Suprapubic skin (tissue), 4 donors: ENCODE data around the gene FEZ2.

Experiments
- CTCF ChIP-seq, 2 donors: fragments of 200-600 bp in 1 of 2; fragments of 450-650 bp in 1 of 2; sonication (generic) in 1 of 2; IDR thresholded peaks; one replicate each; pipeline ENCODE4 v1.5.1; 2016 to 2019; ENCODE audit warnings: antibody characterized with exemption in 2 of 2, mild to moderate bottlenecking in 1 of 2, moderate library complexity in 1 of 2
- EP300 ChIP-seq: sonication (generic); formaldehyde crosslinking; IDR thresholded peaks from one replicate; pipeline ENCODE4 v1.6.1; 2017; ENCODE audit warnings: antibody characterized with exemption
- POLR2A ChIP-seq, 2 donors: fragments of 450-650 bp; IDR thresholded peaks; one replicate each; pipeline ENCODE4 v1.6.1; 2017; ENCODE audit warnings: antibody characterized with exemption in 2 of 2, mild to moderate bottlenecking in 2 of 2, moderate library complexity in 2 of 2
- POLR2AphosphoS5 ChIP-seq, 3 donors: sonication (generic); formaldehyde crosslinking; IDR thresholded peaks; one replicate each; pipeline ENCODE4 v1.6.1; 2017; ENCODE audit warnings: antibody characterized with exemption in 3 of 3

- TF ChIP-seq POLR2A (IDR thresholded peaks at IDR 0.05), result no peak
- TF ChIP-seq CTCF (IDR thresholded peaks at IDR 0.05), result no peak
- no peak for TF ChIP-seq POLR2AphosphoS5 (IDR thresholded peaks at IDR 0.05)
- no peak for TF ChIP-seq EP300
Observed at GRCh38 chr2:36616947-36617346, 19.0 kb upstream of the FEZ2 start.
